GM12892 (cell line): Measurements from ENCODE around the gene IRX4.

Experiments used
- POLR2A ChIP-seq: IDR thresholded peaks from 2 replicates; pipeline ENCODE4 v1.6.1; 2011; ENCODE audit warnings: low read depth, low read length, control low read depth
- POLR2AphosphoS5 ChIP-seq: IDR thresholded peaks from 2 replicates; pipeline ENCODE4 v1.6.1; 2011; ENCODE audit warnings: low read depth, low read length, control low read depth
- TAF1 ChIP-seq: IDR thresholded peaks from 2 replicates; pipeline ENCODE4 v1.6.1; 2011; ENCODE audit warnings: low read depth, mild to moderate bottlenecking, control low read depth, low read length, borderline replicate concordance

GRCh38 chr5:1880377-1881025 is 2.2 kb downstream of the IRX4 start:
- TF ChIP-seq POLR2A (no peak), POLR2AphosphoS5 (no peak), TAF1 (no peak)
